Naive B cell (primary cell): ENCODE results near the gene MBL2. TPM values are rescaled to one million over a fixed set of nuclear protein-coding genes. Genes with fewer than 3 reads are reported as not detected.

ENCODE experiments used
- ATAC-seq, 2 donors: fragments of 150-1000 bp; cut with Tn5 transposase; 2 replicates each; pipeline ENCODE4 v1.10.0; 2021; ENCODE audit warnings: low read depth in 2 of 2, mild to moderate bottlenecking in 2 of 2, moderate library complexity in 2 of 2
- DNase-seq: peaks from one replicate; pipeline ENCODE4 v3.0.0; 2022
- H3K27ac Mint-ChIP-seq, 6 donors: one replicate each; pipeline ENCODE4 v1.8.0; 2020 to 2022; ENCODE audit warnings: mild to moderate bottlenecking in 6 of 6, mixed read lengths in 6 of 6, moderate library complexity in 5 of 6, inconsistent platforms in 2 of 6
- H3K27me3 Mint-ChIP-seq, 3 donors: one replicate each; pipeline ENCODE4 v1.8.0; 2021 to 2022; ENCODE audit warnings: mixed read lengths in 3 of 3, mild to moderate bottlenecking in 1 of 3
- H3K36me3 Mint-ChIP-seq, 2 donors: one replicate each; pipeline ENCODE4 v1.8.0; 2020 to 2022; ENCODE audit warnings: mixed read lengths in 2 of 2, inconsistent platforms in 1 of 2, mild to moderate bottlenecking in 1 of 2
- H3K4me1 Mint-ChIP-seq, 3 donors: one replicate each; pipeline ENCODE4 v1.8.0; 2020 to 2022; ENCODE audit warnings: mixed read lengths in 3 of 3, inconsistent platforms in 1 of 3, mild to moderate bottlenecking in 1 of 3, moderate library complexity in 1 of 3
- H3K4me3 Mint-ChIP-seq, 8 donors: one replicate each; pipeline ENCODE4 v1.8.0; 2020 to 2022; ENCODE audit warnings: mild to moderate bottlenecking in 8 of 8, mixed read lengths in 8 of 8, moderate library complexity in 8 of 8, inconsistent platforms in 2 of 8
- H3K9me3 Mint-ChIP-seq, 7 donors: one replicate each; pipeline ENCODE4 v1.8.0; 2020 to 2022; ENCODE audit warnings: mixed read lengths in 7 of 7, mild to moderate bottlenecking in 5 of 7, inconsistent platforms in 2 of 7, moderate library complexity in 1 of 7
- polyA plus RNA-seq, 6 donors: library from polyadenylated mRNA; unstranded; fragments of 300-500 nt; fragmentation: Illumina TruSeq; gene quantifications; one replicate each; pipeline ENCODE4 v1.2.3, GENCODE V29; 2021; ENCODE audit warnings: low read depth in 6 of 6

Gene MBL2
- polyA plus RNA-seq: not detected

DNA sequence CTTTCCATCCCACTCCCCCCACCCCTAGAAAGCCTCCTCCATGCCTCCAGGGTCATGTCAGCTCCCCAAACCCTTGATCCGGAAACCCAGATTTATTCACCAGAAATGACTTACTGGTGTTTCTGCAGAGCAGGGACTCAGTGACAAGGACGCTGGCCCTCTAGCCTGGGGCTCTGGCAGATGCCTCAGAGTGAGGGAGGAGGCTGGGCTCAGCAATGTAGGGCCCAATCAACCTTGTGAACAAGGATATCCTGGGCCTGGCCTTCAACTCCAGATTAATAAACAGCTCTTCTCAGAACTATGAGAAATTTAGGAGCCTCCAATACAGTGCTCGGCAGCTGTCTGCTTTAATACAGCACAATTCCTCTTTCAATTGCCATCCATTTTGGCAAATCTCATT lies at the start of gene MBL2:
TSS of gene MBL2 (minus strand) at position 162 of the 400 bp plus-strand sequence. CDS start 1,149 bp downstream, outside the sequence.
- Mint-ChIP-seq H3K27ac (peak within 1 kb of the TSS in 2 of 6 donors; percentile 14 to 70), H3K27me3 (no peaks in the 10 kb centered on the region), H3K4me1 (no peaks in the 10 kb centered on the region), H3K9me3 (no peaks in the 10 kb centered on the region), H3K36me3 (no peaks in the 10 kb centered on the region), H3K4me3 (no peak within 1 kb of the TSS)
- ATAC-seq: no peak
- no peak for DNase-seq

GRCh38 chr10:52820309-52820708 lies 47.7 kb upstream of the MBL2 start:
- ATAC-seq (no peak), DNase-seq (no peak)
- Mint-ChIP-seq H3K36me3 (no peaks in the 10 kb centered on the region), H3K4me1 (no peaks in the 10 kb centered on the region), H3K27ac (no peak overlapping the region), H3K27me3 (no peaks in the 10 kb centered on the region), H3K9me3 (no peaks in the 10 kb centered on the region), H3K4me3 (no peak overlapping the region)

DNA sequence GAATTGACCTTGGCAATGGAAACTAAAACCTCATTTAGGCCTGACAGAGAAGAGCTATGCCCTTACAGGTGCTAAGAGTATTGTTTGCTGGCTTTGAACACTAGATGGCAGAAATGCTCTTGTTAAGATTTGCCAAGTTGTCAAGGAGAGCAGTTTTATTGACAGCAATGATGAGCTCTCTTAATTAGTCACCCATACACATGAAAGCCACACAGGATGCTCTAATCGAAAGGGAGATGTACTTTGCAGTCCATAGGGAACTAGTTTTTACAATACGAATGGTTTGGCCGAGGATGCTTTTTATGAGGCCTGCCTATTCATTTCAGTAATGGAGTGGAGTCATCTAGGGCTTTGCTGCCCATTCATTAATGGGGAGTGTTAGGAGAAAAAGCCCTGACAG lies 45.4 kb upstream of the MBL2 start:
- peaks cover 6 to 8% (median 6%) of the 10 kb centered on the region in 3 donors for H3K4me1 Mint-ChIP-seq
- H3K27ac Mint-ChIP-seq: no peak overlapping the region
- DNase-seq: no peak
- H3K27me3 Mint-ChIP-seq: no peaks in the 10 kb centered on the region
- H3K36me3 Mint-ChIP-seq: no peaks in the 10 kb centered on the region
- H3K4me3 Mint-ChIP-seq: no peak overlapping the region
- ATAC-seq: no peak
- H3K9me3 Mint-ChIP-seq: no peaks in the 10 kb centered on the region

DNA sequence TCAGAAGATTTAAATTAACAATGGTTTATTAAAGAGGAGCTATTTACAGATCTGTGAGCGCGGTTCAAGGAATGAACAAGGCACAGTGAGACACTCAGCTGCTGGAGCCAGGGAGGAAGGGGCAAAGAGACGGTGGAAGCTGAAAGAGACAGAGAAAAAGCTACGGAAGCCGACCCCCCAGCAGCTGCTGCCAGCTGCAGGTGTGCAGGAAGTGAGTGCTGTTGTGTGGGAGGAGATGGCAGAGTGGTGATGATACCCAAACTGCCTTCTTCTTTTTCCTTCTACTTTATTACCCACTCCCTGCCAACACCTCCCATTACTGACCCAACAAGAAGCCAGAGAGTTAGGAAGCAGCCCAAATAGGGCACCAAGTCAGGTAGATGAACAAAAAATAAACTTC lies 41.9 kb upstream of the MBL2 start:
- H3K27ac Mint-ChIP-seq: peak overlapping the region in 2 of 6 donors; percentile 1 to 7
- no peaks in the 10 kb centered on the region for H3K27me3 Mint-ChIP-seq
- peaks cover 6 to 8% (median 6%) of the 10 kb centered on the region in 3 donors for H3K4me1 Mint-ChIP-seq
- peaks cover 0 to 2% (median 0%) of the 10 kb centered on the region in 7 donors for H3K9me3 Mint-ChIP-seq
- ATAC-seq (peak in 1 of 2 donors; percentile 28), DNase-seq (no peak)
- no peak overlapping the region for H3K4me3 Mint-ChIP-seq
- H3K36me3 Mint-ChIP-seq: no peaks in the 10 kb centered on the region

- peaks cover 6 to 8% (median 6%) of the 10 kb centered on the region in 3 donors for H3K4me1 Mint-ChIP-seq
- H3K27me3 Mint-ChIP-seq: no peaks in the 10 kb centered on the region
- H3K4me3 Mint-ChIP-seq: no peak overlapping the region
- H3K36me3 Mint-ChIP-seq: no peaks in the 10 kb centered on the region
- no peak for DNase-seq
- H3K27ac Mint-ChIP-seq: no peak overlapping the region
- peaks cover 0 to 2% (median 0%) of the 10 kb centered on the region in 7 donors for H3K9me3 Mint-ChIP-seq
- no peak for ATAC-seq
These were observed 39.2 kb upstream of the MBL2 start for GRCh38 chr10:52811776-52812175.

DNA sequence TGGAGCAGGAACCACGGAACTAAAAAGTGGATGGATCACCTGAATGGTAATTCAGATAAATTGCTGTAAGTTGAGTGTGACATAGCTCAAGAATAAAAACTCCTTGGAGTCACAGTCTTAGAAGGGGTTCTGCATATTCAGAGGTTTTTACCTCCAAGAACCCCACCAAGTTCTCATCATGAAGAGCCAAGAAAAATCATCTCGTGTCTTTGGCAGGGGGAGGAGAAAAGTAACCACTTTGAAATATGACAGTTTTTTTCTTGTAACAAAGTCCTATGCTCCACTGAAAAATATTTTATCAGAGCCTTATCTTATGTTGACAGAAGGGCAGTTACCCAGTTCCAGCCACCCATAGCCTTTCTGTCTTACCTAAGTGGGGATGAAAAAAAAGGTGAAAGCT lies 38.2 kb upstream of the MBL2 start:
- no peak for DNase-seq
- H3K27me3 Mint-ChIP-seq: no peaks in the 10 kb centered on the region

DNA sequence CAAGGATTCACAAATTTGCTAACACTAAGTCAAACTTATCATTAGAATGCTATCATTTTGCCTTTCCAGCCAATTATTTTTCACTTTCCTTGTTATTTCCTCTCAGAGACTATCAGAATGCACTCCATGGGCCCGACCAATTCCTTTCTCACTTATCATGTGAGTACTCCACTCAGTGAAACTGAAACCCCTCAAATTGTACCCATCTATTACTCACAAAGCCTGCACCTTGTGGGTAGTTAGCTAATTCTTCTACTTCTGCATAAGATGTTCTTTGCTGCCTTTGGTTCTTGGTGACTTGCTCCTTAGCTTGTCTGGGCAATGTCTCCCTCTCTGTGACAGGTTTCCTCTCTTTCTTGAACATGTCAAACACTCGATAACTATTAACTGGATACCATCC lies 35.2 kb upstream of the MBL2 start:
- Mint-ChIP-seq H3K4me1 (no peaks in the 10 kb centered on the region), H3K27ac (no peak overlapping the region), H3K36me3 (no peaks in the 10 kb centered on the region), H3K4me3 (no peak overlapping the region), H3K27me3 (no peaks in the 10 kb centered on the region), H3K9me3 (peaks cover 0 to 2% (median 0%) of the 10 kb centered on the region in 7 donors)
- DNase-seq (no peak), ATAC-seq (no peak)

More for the DNA sequence above, 38.2 kb upstream of the MBL2 start:
- Mint-ChIP-seq H3K4me3 (no peak overlapping the region), H3K4me1 (peaks cover 6 to 8% (median 6%) of the 10 kb centered on the region in 3 donors), H3K36me3 (no peaks in the 10 kb centered on the region), H3K27ac (no peak overlapping the region), H3K9me3 (peaks cover 0 to 2% (median 0%) of the 10 kb centered on the region in 7 donors)
- ATAC-seq: no peak

GRCh38 chr10:52805414-52806285 lies 33.1 kb upstream of the MBL2 start:
- no peaks in the 10 kb centered on the region for H3K4me1 Mint-ChIP-seq
- ATAC-seq: no peak
- DNase-seq: no peak
- H3K27me3 Mint-ChIP-seq: peaks cover 0 to 3% (median 0%) of the 10 kb centered on the region in 3 donors
- H3K27ac Mint-ChIP-seq: no peak overlapping the region
- no peak overlapping the region for H3K4me3 Mint-ChIP-seq
- peaks cover 0 to 8% (median 0%) of the 10 kb centered on the region in 7 donors for H3K9me3 Mint-ChIP-seq
- peaks cover 0 to 4% of the 10 kb centered on the region in 2 donors for H3K36me3 Mint-ChIP-seq

- no peak overlapping the region for H3K4me3 Mint-ChIP-seq
- no peak overlapping the region for H3K27ac Mint-ChIP-seq
- peaks cover 4 to 12% of the 10 kb centered on the region in 2 donors for H3K36me3 Mint-ChIP-seq
- ATAC-seq (no peak), DNase-seq (no peak)
- H3K4me1 Mint-ChIP-seq: no peaks in the 10 kb centered on the region
- peaks cover 0 to 10% (median 0%) of the 10 kb centered on the region in 3 donors for H3K27me3 Mint-ChIP-seq
- peaks cover 0 to 16% (median 4%) of the 10 kb centered on the region in 7 donors for H3K9me3 Mint-ChIP-seq
These were observed 29.4 kb upstream of the MBL2 start for GRCh38 chr10:52801947-52802346.

DNA sequence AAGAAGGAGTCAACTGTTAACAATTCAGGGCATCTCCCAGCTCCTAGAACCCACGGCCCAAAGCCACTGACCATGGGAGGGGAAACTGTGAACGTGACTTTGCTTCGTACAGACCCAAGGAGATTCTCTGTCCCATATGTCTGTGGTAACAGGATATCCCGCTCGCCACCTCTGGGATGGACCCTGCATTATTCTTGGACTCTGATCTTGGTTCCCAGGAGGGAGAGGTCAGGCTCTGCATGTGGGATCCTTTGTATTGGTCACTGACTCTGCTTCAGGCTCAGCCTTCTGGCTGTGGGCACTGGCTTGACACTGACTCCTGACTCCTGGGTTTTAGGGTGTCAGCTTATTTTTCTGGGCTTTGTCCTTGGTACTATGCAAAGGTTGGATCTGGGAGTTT lies 13.5 kb upstream of the MBL2 start:
- Mint-ChIP-seq H3K27me3 (no peaks in the 10 kb centered on the region), H3K27ac (no peak overlapping the region), H3K4me3 (no peak overlapping the region), H3K36me3 (no peaks in the 10 kb centered on the region), H3K4me1 (no peaks in the 10 kb centered on the region), H3K9me3 (no peaks in the 10 kb centered on the region)
- DNase-seq: no peak
- ATAC-seq: no peak

DNA sequence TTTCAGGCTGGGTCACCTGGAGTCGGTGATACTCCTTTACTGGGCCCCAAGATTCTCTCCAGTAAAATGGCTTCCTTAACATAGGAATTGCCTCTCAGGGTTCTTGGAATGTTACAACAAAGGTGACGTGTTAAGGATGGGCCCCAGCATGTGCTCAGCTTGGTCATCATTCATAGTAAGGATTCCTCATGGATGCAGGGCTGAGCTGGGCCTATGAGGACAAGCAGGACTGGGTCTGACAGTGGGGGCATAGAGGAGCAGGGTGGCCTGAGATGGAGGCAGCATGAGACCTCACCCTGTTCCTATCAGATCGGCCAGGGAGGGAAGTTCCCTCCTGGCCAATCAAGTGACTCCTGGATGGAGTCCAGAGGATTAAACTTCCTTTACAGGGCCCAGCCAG lies 12.8 kb upstream of the MBL2 start:
- Mint-ChIP-seq H3K9me3 (no peaks in the 10 kb centered on the region), H3K4me3 (no peak overlapping the region), H3K27ac (no peak overlapping the region), H3K36me3 (no peaks in the 10 kb centered on the region), H3K27me3 (no peaks in the 10 kb centered on the region), H3K4me1 (no peaks in the 10 kb centered on the region)
- ATAC-seq (no peak), DNase-seq (no peak)

- Mint-ChIP-seq H3K36me3 (no peaks in the 10 kb centered on the region), H3K9me3 (no peaks in the 10 kb centered on the region), H3K4me1 (no peaks in the 10 kb centered on the region), H3K4me3 (no peak overlapping the region), H3K27ac (no peak overlapping the region), H3K27me3 (peaks cover 0 to 7% (median 4%) of the 10 kb centered on the region in 3 donors)
- ATAC-seq: no peak
- no peak for DNase-seq
These were observed 11.1 kb upstream of the MBL2 start for GRCh38 chr10:52783726-52784125.

DNA sequence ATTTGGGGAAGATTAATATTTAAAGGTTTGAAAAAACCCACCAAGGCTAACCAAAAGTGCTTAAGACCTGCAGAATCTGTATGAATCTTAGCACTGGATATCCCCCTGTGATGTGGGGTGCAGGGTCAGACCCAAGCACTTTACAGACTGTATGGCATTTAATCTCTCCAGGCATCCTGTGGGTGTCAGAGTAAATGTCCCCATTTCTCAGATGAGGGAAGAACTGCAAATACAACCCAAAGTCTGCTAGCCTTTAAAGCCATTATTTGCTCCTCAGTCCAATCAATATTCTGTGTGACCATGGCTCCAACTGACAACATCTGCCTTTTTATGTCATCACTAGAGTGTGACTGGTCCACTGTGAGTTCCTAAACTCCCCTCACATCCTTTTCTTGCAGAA lies 10.0 kb upstream of the MBL2 start:
- DNase-seq (no peak), ATAC-seq (no peak)
- no peak overlapping the region for H3K27ac Mint-ChIP-seq
- H3K27me3 Mint-ChIP-seq: peaks cover 0 to 7% (median 4%) of the 10 kb centered on the region in 3 donors
- H3K4me3 Mint-ChIP-seq: no peak overlapping the region
- H3K9me3 Mint-ChIP-seq: no peaks in the 10 kb centered on the region
- H3K36me3 Mint-ChIP-seq: no peaks in the 10 kb centered on the region
- no peaks in the 10 kb centered on the region for H3K4me1 Mint-ChIP-seq

DNA sequence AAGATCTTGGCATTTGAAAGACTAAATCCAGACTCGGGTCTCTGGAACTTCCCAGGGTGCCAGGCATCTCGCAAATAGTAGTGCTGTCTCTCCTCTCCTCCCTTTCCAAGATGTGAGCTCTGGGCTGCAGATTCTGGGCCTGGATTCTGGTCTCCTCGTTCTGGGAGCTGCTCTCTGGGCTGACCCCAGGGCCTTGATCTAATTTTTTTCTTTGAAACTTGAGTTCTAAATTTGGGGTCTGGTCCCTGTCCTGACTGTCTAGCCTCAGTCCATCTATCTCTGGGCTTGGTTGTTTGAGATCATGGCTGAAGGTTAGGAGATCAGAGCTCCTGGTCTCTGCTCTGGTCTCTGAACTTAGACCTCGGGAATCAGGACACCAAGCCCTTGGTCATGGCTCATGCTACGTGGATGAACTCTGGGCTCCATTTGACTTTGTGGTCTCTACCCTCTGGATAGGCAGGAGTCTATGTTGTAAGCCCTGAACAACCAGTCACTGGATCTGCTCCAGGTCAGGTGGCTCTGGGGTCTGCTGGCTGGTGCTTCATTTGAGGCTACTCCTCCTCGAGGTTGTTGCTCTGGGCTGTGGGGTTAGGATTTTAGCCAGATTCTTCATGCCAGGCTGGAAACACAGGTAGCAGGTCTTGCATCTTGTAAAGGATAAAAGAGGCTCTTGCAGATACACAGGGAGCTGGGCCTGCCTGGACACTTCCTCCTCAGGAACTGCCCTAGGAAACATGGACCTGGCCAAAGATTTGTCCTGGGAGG lies 8.0 kb upstream of the MBL2 start:
- no peaks in the 10 kb centered on the region for H3K4me1 Mint-ChIP-seq
- DNase-seq (no peak), ATAC-seq (no peak)
- no peaks in the 10 kb centered on the region for H3K36me3 Mint-ChIP-seq
- no peak overlapping the region for H3K4me3 Mint-ChIP-seq
- H3K27ac Mint-ChIP-seq: peak overlapping the region in 1 of 6 donors; percentile 27
- peaks cover 0 to 7% (median 4%) of the 10 kb centered on the region in 3 donors for H3K27me3 Mint-ChIP-seq
- no peaks in the 10 kb centered on the region for H3K9me3 Mint-ChIP-seq
